BE2C (cell line): ENCODE data around the gene DCDC2. TPM values are rescaled to one million over a fixed set of nuclear protein-coding genes. Genes with fewer than 3 reads are reported as not detected.
"Not testable (repeated sequence)": the region's sequence is repeated elsewhere in the genome, so short reads cannot be mapped to it uniquely, and the experiment has no call there.

Experiments used
- DNase-seq: peaks from one replicate; pipeline ENCODE4 v3.0.0-alpha.2; 2020
- H3K27me3 ChIP-seq: fragments of 250-450 bp; sonication (Bioruptor Pico); 2 replicates; pipeline ENCODE4 v1.5.1; 2020; ENCODE audit warnings: mild to moderate bottlenecking
- H3K36me3 ChIP-seq: fragments of 250-450 bp; sonication (Bioruptor Pico); 2 replicates; pipeline ENCODE4 v1.5.1; 2020; ENCODE audit warnings: mild to moderate bottlenecking
- H3K4me1 ChIP-seq: fragments of 250-450 bp; sonication (Bioruptor Pico); 2 replicates; pipeline ENCODE4 v1.5.1; 2020
- H3K4me3 ChIP-seq: 2 replicates; pipeline ENCODE4 v1.5.1; 2011; ENCODE audit warnings: low read depth, low read length
- H3K9me3 ChIP-seq: fragments of 250-450 bp; sonication (Bioruptor Pico); 2 replicates; pipeline ENCODE4 v1.5.1; 2020
- CTCF ChIP-seq: IDR thresholded peaks from 2 replicates; pipeline ENCODE4 v1.5.1; 2012; ENCODE audit warnings: mild to moderate bottlenecking, low read depth, low read length
- polyA plus RNA-seq: library from polyadenylated mRNA; unstranded; fragments of >200 nt; gene quantifications from one replicate; pipeline ENCODE4 v1.2.1, GENCODE V29; 2012; ENCODE audit warnings: low read depth, missing spikeins; ENCODE audit not compliant: insufficient read length, insufficient read depth

DCDC2 gene
- not detected for polyA plus RNA-seq

GRCh38 chr6:24357336-24358218 is at the start of gene DCDC2:
DCDC2 (minus strand) TSS chr6:24358059; CDS start chr6:24357750, 309 bp downstream.
- Histone ChIP-seq H3K4me3 (no peak within 1 kb of the TSS), H3K4me1 (no peaks in the 10 kb centered on the region), H3K36me3 (no peaks in the 10 kb centered on the region), H3K9me3 (0 out of 2 replicates have a peak, but pooled peaks cover 2% of the 10 kb centered on the region), H3K27me3 (no peaks in the 10 kb centered on the region)
- peak; percentile 6 for DNase-seq
- no peak for TF ChIP-seq CTCF

- peaks cover 3% of the 10 kb centered on the region; the same call in 1 of the 2 replicates for H3K4me1 ChIP-seq
- no peak overlapping the region for H3K4me3 ChIP-seq
- peaks cover 33% of the 10 kb centered on the region for H3K36me3 ChIP-seq
- no peak for TF ChIP-seq CTCF
- H3K27me3 ChIP-seq, result no peaks in the 10 kb centered on the region
- no peak for DNase-seq
- H3K9me3 ChIP-seq, result no peaks in the 10 kb centered on the region
Measured at GRCh38 chr6:24405262-24405661, 47.4 kb upstream of the DCDC2 start.

- Histone ChIP-seq H3K36me3 (peaks cover 22% of the 10 kb centered on the region), H3K4me3 (peak overlapping the region; percentile 91), H3K9me3 (no peaks in the 10 kb centered on the region), H3K27me3 (no peaks in the 10 kb centered on the region), H3K4me1 (peaks cover 3% of the 10 kb centered on the region; the same call in 1 of the 2 replicates)
- TF ChIP-seq CTCF, result no peak
- DNase-seq, result no peak
Measured at GRCh38 chr6:24403501-24403824, 45.6 kb upstream of the DCDC2 start.

- H3K4me1 ChIP-seq, result peaks cover 3% of the 10 kb centered on the region; the same call in 1 of the 2 replicates
- peak within 1 kb of the TSS; percentile 91 for H3K4me3 ChIP-seq
- no peaks in the 10 kb centered on the region for H3K27me3 ChIP-seq
- H3K36me3 ChIP-seq, result peaks cover 20% of the 10 kb centered on the region; the same call in 1 of the 2 replicates
- H3K9me3 ChIP-seq, result no peaks in the 10 kb centered on the region
- peak; percentile 72 for DNase-seq
- no peak for TF ChIP-seq CTCF
Measured at GRCh38 chr6:24402697-24403500, 45.0 kb upstream of the DCDC2 start, which contains the start of gene MRS2. MRS2 (plus strand) TSS chr6:24402936; CDS start chr6:24403047, 111 bp downstream.

- no peak overlapping the region for H3K4me3 ChIP-seq
- no peak for TF ChIP-seq CTCF
- no peaks in the 10 kb centered on the region for H3K27me3 ChIP-seq
- DNase-seq, result no peak
- H3K9me3 ChIP-seq, result peaks cover 6% of the 10 kb centered on the region
- H3K36me3 ChIP-seq, result peaks cover 14% of the 10 kb centered on the region; the same call in 1 of the 2 replicates
- peaks cover 3% of the 10 kb centered on the region; the same call in 1 of the 2 replicates for H3K4me1 ChIP-seq
Measured at GRCh38 chr6:24401458-24401857, 43.6 kb upstream of the DCDC2 start.

- H3K4me3 ChIP-seq, H3K9me3 ChIP-seq, H3K27me3 ChIP-seq, H3K4me1 ChIP-seq, DNase-seq: not testable (repeated sequence)
- H3K36me3 ChIP-seq, result peaks cover 13% of the 10 kb centered on the region; the same call in 1 of the 2 replicates
Measured at GRCh38 chr6:24400045-24401039, 42.5 kb upstream of the DCDC2 start.
